Stimulated activated CD8-positive, alpha-beta memory T cell treated with anti-CD3 and anti-CD28 coated beads, Interleukin-7, amount 100 ng/mL, for 4 hours (primary cell): ENCODE measurements around the gene OXSR1.
"Not testable (repeated sequence)": the region's sequence is repeated elsewhere in the genome, so short reads cannot be mapped to it uniquely, and the experiment has no call there.

Source experiments
- DNase-seq, 2 donors: peaks; one replicate each; pipeline ENCODE4 v3.0.0-alpha.2; 2020; ENCODE audit warnings: low read depth in 2 of 2

Gene OXSR1

DNA sequence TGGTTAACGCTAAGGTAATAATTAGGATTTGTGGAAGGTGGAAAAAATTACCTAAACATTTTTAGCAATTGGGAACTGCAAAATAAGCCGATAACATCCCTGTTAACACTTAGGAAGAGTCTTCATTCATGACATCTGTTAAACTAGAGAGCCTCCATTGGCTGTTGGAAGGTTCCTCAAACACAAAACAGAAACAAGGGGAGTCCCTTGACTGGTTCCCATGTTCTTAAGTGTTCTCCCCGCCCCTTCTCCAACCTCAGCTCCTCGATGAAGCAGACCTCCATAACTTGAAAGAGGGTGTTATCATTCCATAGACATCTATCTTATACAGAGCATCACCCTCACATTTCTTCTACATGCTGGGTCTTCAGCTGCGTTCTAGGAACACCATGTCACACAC lies 102.8 kb downstream of the OXSR1 start:
- DNase-seq = no peak

DNA sequence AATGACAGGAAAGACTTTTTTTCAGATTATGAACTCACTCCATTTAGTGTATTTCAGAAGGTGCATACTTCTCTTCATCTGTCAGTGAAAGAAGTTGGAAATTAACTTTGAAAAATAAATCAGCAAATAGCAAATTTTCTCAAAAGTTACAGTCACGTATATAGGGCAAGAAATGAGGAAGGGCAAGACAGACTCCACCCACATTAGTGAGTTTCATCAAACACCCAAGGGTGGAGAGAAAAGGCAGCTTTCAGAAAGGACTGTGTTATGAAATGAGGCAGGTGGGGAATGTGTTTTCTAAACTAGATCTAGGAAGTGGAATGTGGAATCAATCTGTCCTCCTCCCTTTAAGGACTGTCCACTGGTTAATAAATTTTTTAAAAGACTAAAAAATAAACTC lies 103.2 kb downstream of the OXSR1 start:
- no peak for DNase-seq

DNA sequence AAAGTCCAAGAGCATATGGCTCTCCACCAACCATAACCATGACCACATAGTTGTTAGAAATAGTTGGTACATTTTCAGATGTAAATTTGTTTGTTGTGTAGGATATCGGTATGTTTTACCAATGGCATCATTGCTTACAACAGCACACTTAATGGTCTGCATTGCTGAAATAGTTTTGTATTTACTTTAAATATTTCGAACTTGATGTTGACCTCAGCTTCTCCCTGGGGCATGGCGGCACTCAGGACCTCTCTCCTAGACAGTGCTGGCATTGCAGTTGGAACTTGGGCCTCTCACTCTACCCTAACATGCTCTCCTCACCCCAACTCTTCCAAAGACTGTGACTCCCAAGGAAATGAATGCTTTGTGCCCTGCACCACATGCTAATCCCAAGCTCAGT lies 105.3 kb downstream of the OXSR1 start:
- no peak for DNase-seq

DNA sequence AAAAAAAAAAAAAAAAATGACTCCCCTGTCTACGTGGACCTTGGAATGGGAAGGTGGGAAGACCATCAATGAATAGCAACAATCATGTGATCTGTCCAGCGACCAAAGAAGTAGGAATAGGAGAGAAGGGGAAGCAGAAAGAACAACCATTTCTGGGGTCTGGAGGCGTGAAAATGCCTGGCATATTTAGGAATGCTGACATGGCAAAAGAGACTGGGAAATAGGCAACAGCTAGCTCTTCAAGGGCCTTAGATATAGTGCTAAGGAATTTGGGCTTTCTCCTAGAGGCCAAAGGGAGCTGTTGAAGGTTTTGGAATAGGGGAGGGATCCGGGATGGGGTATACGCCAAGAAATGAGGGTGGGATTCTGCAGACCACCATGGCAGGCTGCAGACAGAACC lies 106.2 kb downstream of the OXSR1 start:
- DNase-seq = no peak

DNA sequence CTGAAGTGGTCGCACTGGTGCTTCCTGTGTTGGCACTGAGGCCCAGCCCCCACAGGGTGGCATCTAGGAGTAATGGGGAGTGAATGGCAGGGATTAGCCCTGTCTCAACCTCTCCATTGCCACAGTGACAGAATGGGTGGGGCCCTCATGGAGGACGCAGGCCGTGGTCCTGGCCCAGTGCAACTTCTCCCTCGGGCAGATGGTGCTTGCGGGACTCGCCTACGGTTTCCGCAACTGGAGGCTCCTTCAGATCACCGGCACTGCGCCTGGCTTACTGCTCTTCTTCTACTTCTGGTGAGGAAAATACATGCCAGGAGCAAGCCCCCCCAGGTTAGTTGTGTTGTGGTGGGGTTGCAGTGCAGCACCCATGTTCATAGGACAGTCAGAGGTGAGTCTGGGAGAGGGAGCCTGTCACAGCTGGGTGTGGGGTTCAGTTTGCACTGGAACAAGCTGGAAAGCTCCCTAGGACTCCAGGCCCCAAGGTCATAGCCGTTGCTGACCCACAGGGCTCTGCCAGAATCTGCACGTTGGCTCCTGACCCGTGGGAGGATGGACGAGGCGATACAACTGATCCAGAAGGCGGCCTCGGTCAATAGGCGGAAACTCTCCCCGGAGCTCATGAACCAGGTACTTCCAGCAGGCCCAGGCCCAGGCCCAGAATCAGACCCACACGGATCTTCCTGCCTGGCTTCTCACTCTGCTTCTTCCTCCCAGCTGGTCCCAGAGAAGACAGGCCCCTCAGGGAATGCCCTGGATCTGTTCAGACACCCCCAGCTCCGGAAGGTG lies 109.7 kb downstream of the OXSR1 start:
- no peak for DNase-seq

DNA sequence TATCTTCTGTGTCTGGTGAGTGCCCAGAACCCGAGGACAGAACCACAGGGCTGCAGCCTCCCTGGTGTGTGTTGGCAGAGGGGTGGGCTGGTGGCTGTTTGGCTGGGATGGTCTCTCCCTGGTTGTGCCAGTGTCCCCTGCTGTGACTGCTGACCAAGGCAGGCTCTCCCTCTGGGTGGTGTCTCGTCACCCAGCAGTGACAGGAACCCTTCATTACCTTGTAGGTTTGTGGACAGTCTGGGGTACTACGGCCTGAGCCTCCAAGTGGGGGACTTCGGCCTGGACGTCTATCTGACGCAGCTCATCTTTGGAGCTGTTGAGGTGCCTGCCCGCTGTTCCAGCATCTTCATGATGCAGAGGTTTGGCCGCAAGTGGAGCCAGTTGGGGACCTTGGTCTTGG lies 110.3 kb downstream of the OXSR1 start:
- DNase-seq = no peak

DNA sequence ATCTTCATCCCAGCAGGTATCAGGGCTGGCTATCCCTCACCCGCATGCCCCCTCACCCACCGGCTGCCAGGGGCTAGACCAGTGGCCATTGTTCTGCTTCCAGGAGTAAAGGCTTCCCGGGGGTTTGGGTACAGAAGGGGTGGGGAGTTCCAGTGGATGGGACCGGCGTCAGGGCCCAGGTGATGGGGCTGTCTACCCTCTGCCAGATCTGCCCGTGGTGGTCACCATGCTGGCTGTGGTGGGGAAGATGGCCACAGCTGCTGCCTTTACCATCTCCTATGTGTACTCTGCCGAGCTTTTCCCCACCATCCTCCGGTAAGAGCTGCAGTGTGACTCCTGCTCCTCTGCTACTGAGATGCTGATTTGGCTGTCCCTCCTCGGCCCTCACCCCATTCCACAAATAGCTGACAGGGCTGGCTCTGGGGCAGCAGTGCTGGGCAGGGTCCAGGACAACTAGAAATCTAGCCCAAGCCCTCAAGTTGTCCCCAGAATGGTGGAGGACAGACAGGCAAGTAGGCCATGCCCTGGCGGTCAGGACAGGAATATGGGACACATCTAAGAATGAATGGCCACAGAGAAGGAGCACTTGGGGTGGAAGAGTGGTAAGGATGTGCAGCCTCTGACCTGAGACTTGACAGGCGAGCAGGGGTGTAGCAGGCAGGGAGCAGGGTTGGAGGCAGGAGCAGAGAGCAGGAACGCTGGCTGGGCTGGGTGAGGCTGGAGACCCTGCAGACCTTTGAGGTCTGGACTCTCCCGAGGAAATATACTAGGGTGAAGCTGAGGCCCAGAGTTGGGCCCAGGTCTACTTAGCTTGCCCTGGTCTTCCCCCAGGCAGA lies 111.0 kb downstream of the OXSR1 start:
- no peak for DNase-seq

DNA sequence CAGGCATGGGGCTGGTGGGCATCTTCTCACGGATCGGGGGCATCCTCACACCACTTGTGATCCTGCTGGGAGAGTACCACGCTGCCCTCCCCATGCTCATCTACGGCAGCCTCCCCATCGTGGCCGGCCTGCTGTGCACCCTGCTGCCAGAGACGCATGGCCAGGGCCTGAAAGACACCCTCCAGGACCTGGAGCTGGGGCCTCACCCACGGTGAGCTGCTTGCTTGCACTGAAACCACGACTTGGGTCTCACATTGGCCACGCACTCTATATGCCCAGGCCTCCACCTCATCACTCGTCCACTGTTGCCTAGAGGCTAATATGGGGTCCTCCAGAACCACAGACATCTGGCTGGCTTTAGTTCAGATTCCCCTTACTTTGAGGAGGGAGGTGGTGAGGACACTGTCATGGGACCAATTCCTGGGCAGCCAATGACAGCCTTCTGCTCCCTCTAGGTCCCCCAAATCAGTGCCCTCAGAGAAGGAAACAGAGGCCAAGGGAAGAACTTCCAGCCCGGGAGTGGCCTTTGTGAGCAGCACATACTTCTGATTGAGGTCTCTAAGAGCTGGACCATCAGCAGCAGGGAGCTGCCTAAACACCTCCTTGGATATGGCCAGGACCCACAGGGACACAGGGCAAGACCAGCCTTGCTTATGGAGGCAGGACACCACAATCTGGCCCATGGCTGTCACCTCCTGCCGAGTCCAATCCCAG lies 111.7 kb downstream of the OXSR1 start:
- DNase-seq = no peak

DNA sequence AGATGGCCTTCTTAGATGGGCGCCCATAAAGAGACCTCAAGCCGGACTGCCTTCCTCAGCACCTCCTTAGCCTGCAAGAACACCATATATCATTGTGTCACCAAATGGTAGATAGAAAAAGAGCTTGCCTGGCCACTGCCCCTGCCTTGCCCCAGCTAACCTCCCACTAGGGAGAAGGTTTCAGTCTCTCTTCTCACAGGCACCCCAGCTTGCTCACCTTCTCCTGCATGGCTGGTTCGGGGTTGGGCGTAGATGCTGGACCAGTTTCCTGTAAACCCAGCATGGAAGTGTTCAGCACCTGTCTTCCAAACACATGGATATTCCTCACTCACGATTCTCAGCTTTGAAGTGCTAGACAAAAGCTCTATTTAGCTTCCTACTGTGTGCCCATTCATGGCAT lies 113.5 kb downstream of the OXSR1 start:
- DNase-seq = no peak

DNA sequence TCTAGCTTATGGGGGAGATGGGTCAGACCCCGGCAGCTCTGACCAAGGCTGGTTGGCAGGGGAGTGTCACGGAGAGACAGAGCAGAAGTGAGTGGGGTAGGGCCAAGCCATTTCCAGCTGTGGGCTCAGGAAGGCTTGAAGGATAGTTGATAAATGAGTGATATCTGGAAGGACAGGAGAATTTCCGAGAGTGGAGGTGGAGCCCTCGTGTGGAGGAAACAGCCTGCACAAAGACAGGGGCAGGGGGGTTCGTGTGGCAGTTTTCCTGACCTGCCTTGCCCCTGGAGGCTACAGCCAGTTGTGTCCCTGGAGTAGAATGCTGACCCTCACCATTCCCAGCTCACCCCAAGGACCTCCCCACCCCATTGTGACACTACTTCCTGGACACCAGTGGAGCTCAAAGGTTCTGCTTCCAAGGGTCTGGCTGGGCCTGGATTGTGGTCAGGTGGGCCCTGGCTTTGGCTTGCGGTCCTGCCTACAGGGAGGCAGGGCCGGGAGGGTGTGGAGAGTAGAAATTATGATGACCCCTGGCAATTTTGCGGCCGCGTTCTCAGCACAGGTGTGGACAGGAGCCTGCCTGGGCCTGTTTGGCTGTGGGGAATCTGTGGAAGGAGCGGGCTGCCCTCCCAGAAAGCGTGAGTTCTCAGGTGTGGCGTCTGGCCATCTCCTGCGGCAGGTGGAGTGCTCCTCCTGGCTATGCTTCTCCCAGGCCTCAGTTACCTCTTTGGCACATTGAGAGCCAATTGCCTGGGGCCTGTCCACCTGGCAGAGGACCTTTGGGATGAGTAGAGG lies 116.8 kb downstream of the OXSR1 start, which contains the start of gene SLC22A14:
TSS of gene SLC22A14 (plus strand) at position 400 of the 792 bp plus-strand sequence. CDS start 23,733 bp downstream, outside the sequence.
- no peak for DNase-seq

DNA sequence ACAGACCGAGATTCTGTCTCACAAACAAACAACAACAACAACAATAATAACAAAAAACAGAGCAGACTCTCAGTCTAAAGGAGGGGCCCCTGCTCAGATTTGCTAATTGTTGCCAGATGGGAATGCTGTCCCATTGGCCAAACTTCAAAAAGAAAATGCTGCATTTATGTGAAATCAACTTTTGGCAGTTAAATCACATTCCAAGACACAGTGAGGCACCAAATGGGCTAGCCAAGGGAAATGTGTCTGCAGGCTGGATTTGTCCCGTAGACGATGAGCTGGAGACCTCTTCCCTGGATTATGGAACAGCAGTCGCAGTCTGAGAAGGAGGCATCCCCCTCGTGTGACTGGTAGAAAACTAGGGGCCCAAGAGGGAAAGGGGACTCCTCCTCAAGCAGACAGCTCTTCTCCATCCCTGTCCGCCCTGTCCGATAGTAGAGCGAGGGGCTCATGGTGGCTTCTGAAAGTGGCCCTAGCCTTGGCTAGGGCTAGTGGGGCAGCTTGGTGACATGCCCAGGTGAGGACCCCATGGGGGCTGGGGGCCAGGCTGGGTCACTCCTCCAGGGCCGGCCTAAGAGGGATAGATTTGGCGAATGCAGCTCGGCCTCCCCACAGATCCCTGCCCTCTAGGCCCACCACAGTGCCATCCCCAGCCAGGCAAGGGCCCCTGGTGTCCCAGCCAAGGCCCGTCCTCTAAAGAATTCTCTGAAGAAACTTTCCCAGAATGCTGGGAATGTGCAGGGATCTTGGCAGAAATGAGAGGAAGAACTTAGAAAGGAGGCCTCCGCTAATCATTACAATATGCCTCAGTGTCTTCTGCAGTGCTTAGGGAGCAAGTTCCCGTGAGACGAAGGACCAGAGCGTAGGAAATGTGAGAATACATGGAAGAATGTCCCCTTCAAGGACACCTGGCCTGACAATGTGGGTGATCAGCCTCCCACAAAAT lies 118.7 kb downstream of the OXSR1 start:
- no peak for DNase-seq

DNA sequence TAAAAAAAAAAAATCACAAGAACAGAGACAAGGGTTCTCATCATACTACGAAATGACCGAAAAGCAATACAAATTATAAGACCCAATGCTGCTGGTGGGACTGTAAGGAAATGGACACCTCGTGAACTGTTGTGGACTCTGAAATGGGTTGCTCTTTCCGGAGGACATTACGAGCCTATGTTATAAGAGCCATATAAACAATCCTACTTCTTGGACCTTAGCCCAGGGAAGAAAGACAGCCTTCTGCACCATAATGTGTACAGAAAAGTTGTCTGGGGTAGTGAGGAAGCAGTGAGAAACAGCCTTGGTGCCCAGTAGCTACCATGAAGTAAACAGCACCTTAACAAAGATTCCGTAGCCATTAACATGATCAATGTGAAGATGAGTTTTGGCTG lies 119.4 kb downstream of the OXSR1 start:
- DNase-seq = no peak

DNA sequence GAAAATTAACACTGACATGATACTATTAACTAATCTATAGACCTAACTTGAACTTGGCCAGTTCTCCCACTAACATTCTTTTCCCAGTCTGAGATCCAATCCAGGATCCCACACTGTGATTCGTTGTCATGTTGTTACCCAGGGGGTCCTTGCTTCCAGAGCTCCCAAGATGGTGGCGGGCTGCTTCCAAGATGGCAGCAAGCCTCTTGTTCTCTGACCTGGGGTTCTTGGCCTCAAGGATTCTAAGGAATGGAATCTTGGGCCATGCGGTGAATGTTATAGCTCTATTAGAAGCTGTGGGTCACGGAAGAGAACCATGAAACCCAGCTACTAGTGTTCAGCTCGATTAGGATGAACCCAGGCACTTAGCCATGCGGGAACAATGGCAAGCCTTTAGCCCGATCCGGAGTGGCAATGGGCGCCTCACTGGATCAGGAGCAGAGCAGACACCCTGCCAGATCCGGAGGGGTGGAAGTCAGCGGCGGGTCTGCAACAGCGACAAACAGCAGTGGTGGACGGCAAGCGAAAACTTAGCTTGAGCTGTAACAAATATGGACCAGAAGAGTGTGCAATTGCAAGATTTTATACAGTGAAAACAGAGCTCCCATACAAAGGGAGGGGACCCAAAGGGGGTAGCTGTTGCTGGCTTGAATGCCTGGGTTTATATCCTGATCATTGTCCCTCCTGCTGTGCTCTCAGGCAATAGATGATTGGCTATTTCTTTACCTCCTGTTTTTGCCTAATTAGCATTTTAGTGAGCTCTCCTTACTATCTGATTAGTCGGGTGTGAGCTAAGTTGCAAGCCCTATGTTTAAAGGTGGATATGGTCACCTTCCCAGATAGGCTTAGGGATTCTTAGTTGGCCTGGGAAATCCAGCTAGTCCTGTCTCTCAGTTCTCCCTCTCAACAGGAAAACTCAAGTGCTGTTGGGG lies 124.2 kb downstream of the OXSR1 start:
- DNase-seq = not testable (repeated sequence)

DNA sequence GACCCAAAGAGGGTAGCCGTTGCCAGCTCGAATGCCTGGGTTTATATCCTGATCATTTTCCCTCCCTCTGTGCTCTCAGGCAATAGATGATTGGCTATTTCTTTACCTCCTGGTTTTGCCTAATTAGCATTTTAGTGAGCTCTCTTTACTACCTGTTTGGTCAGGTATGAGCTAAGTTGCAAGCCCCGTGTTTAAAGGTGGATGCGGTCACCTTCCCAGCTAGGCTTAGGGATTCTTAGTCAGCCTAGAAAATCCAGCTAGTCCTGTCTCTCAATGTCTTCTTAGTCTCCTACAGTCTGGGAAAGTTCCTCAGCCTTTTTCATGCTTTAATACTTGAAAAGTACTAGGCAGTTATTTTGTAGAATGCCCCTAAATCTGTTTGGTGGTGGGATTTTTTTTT lies 131.7 kb downstream of the OXSR1 start:
- DNase-seq = not testable (repeated sequence)

DNA sequence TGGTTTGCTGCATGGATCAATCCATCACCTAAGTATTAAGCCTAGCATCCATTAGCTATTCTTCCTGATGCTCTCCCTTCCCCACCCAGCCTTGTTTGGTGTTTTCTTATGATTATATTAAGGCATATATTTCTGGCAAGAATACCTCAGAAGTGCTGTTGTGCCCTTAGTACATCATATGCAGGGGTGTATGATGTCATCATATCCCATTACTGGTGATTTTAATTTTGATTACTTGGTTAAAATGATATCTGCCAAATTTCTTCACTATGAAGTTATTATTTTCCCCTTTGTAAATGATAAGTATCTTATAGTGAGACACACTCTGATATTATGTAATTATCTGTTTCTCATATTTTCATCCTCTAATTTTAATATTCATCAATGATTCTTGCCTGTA lies 132.2 kb downstream of the OXSR1 start:
- DNase-seq = no peak

DNA sequence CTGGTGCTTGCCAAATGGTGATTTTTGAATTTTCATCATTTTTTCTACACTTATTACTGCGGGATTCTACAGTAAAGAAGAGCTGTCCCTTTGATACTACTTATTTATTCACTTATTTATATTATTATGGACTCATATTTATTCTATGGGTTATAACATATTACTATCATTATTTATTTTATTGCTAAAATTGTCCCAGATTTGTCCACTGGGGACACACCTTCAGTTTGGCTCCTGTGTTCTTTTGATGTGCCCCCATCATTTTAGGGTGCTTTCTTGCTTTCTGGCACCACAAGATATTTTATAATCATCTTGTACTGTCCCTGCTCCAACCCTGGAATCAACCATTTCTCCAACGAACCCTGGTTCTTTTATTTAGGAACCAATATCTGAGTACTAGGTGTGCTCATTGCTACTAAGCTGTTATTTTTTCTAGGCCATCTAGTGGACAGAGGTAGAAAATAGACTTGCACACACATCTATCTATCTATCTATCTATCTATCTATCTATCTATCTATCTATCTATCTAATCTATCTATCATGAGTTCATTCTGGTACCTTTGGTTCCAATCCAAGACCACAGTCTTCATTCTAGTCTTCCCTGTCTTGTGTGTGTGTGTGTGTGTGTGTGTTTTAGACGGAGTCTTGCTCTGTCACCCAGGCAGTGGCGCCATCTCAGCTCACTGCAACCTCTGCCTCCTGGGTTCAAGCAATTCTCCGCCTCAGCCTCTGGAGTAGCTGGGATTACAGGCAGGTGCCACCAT lies 132.8 kb downstream of the OXSR1 start:
- no peak for DNase-seq
